HepG2 (cell line): ENCODE measurements around the gene BCKDHB. TPM values are rescaled to one million over a fixed set of nuclear protein-coding genes. Genes with fewer than 3 reads are reported as not detected.

Experiments used
- ATAC-seq: fragments of 200-7000 bp; cut with Tn5 transposase; 3 replicates; pipeline ENCODE4 v1.9.1; 2020; ENCODE audit warnings: mild to moderate bottlenecking, moderate library complexity
- BruUV-seq: library from RNA; stranded (reverse); fragments of 400-500 nt; replicated peaks from 2 replicates; lab custom pipeline; 2021; lab: Mats Ljungman, UMichigan
- CTCF ChIA-PET: fragments of 300-600 bp; formaldehyde crosslinking; extraction: SDS; loops from one replicate; lab custom pipeline; 2021; ENCODE audit warnings: low total read pairs, inconsistent platforms, low intra/inter-chr PET ratio; lab: Yijun Ruan, JAX
- POLR2A ChIA-PET: fragments of 350-600 bp; sonication (Branson Sonifier 250); formaldehyde crosslinking; loops from one replicate; lab custom pipeline; 2020; ENCODE audit warnings: antibody characterized with exemption, inconsistent platforms; lab: Yijun Ruan, JAX
- DNase-seq: peaks from one replicate; pipeline ENCODE4 v3.0.0-alpha.2; 2015; ENCODE audit warnings: low spot score
- FAIRE-seq: peaks from 3 replicates; lab custom pipeline; 2011; peaks lifted over from hg19 to GRCh38; lab: Jason Lieb, UNC
- H2AFZ ChIP-seq: one replicate; pipeline ENCODE4 v1.6.1; 2011; ENCODE audit warnings: low read length, inconsistent platforms
- H3K27ac ChIP-seq: fragments of 300-600 bp; 3 replicates; pipeline ENCODE4 v1.8.0; 2011; ENCODE audit warnings: mixed run types, mild to moderate bottlenecking, mixed read lengths, low read length, inconsistent platforms; ENCODE audit not compliant: insufficient read depth; ENCODE audit errors: extremely low read length
- H3K27me3 ChIP-seq, 2 experiments: fragments of 200-600 bp in 1 of 2; 2 replicates in 1 of 2; 3 replicates in 1 of 2; pipeline versions ENCODE4 v1.6.0 to v1.8.0; 2011; ENCODE audit warnings: low read length in 2 of 2, mild to moderate bottlenecking in 2 of 2, moderate library complexity in 2 of 2, inconsistent platforms in 1 of 2; ENCODE audit not compliant: insufficient read depth in 2 of 2, control insufficient read depth in 1 of 2
- H3K36me3 ChIP-seq, 2 experiments: fragments of 200-600 bp in 1 of 2; replicated peaks in 1 of 2; 2 replicates in 1 of 2; 3 replicates in 1 of 2; pipeline versions ENCODE4 v1.5.1 to v1.8.0; 2011; ENCODE audit warnings: low read length in 2 of 2, inconsistent platforms in 1 of 2; ENCODE audit not compliant: insufficient read depth in 2 of 2, control insufficient read depth in 1 of 2
- H3K4me1 ChIP-seq: 2 replicates; pipeline ENCODE4 v1.5.1; 2012; ENCODE audit warnings: low read length, inconsistent platforms; ENCODE audit not compliant: insufficient read depth
- H3K4me2 ChIP-seq: 2 replicates; pipeline ENCODE4 v1.6.0; 2011; ENCODE audit warnings: low read depth, low read length, inconsistent platforms
- H3K4me3 ChIP-seq, 3 experiments: fragments of 200-600 bp in 1 of 3; sonication (generic), shearing (Covaris generic) in 1 of 3; replicated peaks in 1 of 3; 2 replicates each; pipeline ENCODE4 v1.5.1; 2011 to 2016; ENCODE audit warnings: low read length in 3 of 3, inconsistent platforms in 2 of 3, low read depth in 2 of 3, mild to moderate bottlenecking in 2 of 3, control low read depth in 1 of 3, mixed read lengths in 1 of 3; ENCODE audit not compliant: insufficient read depth in 1 of 3
- H3K79me2 ChIP-seq: one replicate; pipeline ENCODE4 v1.6.1; 2011; ENCODE audit warnings: low read length, inconsistent platforms; ENCODE audit not compliant: insufficient read depth
- H3K9ac ChIP-seq: 2 replicates; pipeline ENCODE4 v1.6.0; 2011; ENCODE audit warnings: mild to moderate bottlenecking, low read depth, low read length, inconsistent platforms; ENCODE audit not compliant: insufficient read depth
- H3K9me3 ChIP-seq: 2 replicates; pipeline ENCODE4 v1.5.1; 2012; ENCODE audit warnings: mild to moderate bottlenecking, low read length
- H4K20me1 ChIP-seq: 2 replicates; pipeline ENCODE4 v1.6.0; 2011; ENCODE audit warnings: inconsistent platforms, mild to moderate bottlenecking, low read length, moderate library complexity; ENCODE audit not compliant: insufficient read depth
- ATF1 ChIP-seq: IDR thresholded peaks from 2 replicates; pipeline ENCODE4 v1.6.1; 2016; ENCODE audit warnings: mild to moderate bottlenecking, control low read depth
- BHLHE40 ChIP-seq: IDR thresholded peaks from 2 replicates; pipeline ENCODE4 v1.6.1; 2011; ENCODE audit warnings: low read length, improper control_type of control experiment
- BRD4 ChIP-seq: sonication (generic); formaldehyde crosslinking; IDR thresholded peaks from 2 replicates; pipeline ENCODE4 v1.4.0; 2020; ENCODE audit warnings: missing genetic modification reagents
- FOXP1 ChIP-seq, 2 experiments: fragments of 450-650 bp in 1 of 2; IDR thresholded peaks; 2 replicates each; pipeline ENCODE4 v1.6.1; 2017 to 2018; ENCODE audit warnings: antibody characterized with exemption in 1 of 2
- GATA4 ChIP-seq: sonication (generic); IDR thresholded peaks from 2 replicates; pipeline ENCODE4 v1.6.1; 2016; ENCODE audit warnings: antibody characterized with exemption, low read depth, borderline replicate concordance
- KAT7 ChIP-seq: IDR thresholded peaks from 2 replicates; pipeline ENCODE4 v1.6.1; 2018; ENCODE audit warnings: borderline replicate concordance, missing compliant biosample characterization
- ZBTB7A ChIP-seq: sonication (generic); formaldehyde crosslinking; IDR thresholded peaks from 2 replicates; pipeline ENCODE4 v1.8.0; 2022; ENCODE audit warnings: mild to moderate bottlenecking, missing genetic modification reagents
- ZFP36L1 ChIP-seq: sonication (generic); formaldehyde crosslinking; IDR thresholded peaks from 2 replicates; pipeline ENCODE4 v1.8.0; 2022; ENCODE audit warnings: mild to moderate bottlenecking, missing genetic modification reagents, moderate library complexity
- ZFX ChIP-seq: sonication (generic); formaldehyde crosslinking; IDR thresholded peaks from 2 replicates; pipeline ENCODE4 v1.4.0; 2020; ENCODE audit warnings: mild to moderate bottlenecking, low read depth, missing genetic modification reagents, moderate library complexity
- ZNF138 ChIP-seq: sonication (generic); formaldehyde crosslinking; IDR thresholded peaks from 2 replicates; pipeline ENCODE4 v1.5.0; 2020; ENCODE audit warnings: mild to moderate bottlenecking, low read depth, missing genetic modification reagents
- ZNF225 ChIP-seq: sonication (generic); formaldehyde crosslinking; IDR thresholded peaks from 2 replicates; pipeline ENCODE4 v1.4.0; 2020; ENCODE audit warnings: mild to moderate bottlenecking, missing genetic modification reagents
- ZNF317 ChIP-seq: sonication (generic); formaldehyde crosslinking; IDR thresholded peaks from 2 replicates; pipeline ENCODE4 v1.5.0; 2020; ENCODE audit warnings: mild to moderate bottlenecking, missing genetic modification reagents
- ZNF350 ChIP-seq: sonication (generic); formaldehyde crosslinking; IDR thresholded peaks from 2 replicates; pipeline ENCODE4 v1.4.0; 2020; ENCODE audit warnings: mild to moderate bottlenecking, low read depth, missing genetic modification reagents, borderline replicate concordance
- ZNF382 ChIP-seq: sonication (generic); formaldehyde crosslinking; IDR thresholded peaks from 2 replicates; pipeline ENCODE4 v1.5.0; 2020; ENCODE audit warnings: missing genetic modification reagents, mild to moderate bottlenecking, borderline replicate concordance
- ZNF503 ChIP-seq: sonication (generic); formaldehyde crosslinking; IDR thresholded peaks from 2 replicates; pipeline ENCODE4 v1.4.0; 2020; ENCODE audit warnings: missing genetic modification reagents
- ZNF512B ChIP-seq: sonication (generic); formaldehyde crosslinking; IDR thresholded peaks from 2 replicates; pipeline ENCODE4 v1.5.1; 2020; ENCODE audit warnings: missing genetic modification reagents, mild to moderate bottlenecking, borderline replicate concordance
- ZNF800 ChIP-seq: sonication (generic); formaldehyde crosslinking; IDR thresholded peaks from 2 replicates; pipeline ENCODE4 v1.4.0; 2020; ENCODE audit warnings: missing genetic modification reagents
- ZSCAN29 ChIP-seq: sonication (generic); formaldehyde crosslinking; conservative IDR thresholded peaks from 2 replicates; pipeline ENCODE4 v1.4.0; 2020; ENCODE audit warnings: mild to moderate bottlenecking, missing genetic modification reagents
- WGBS: methylation state at CpG from one replicate; pipeline ENCODE4 v1.1.6; 2017; ENCODE audit warnings: low lambda C conversion rate; 5-methylcytosine and 5-hydroxymethylcytosine counted together
- in situ Hi-C: cut with HindIII; loops from 2 replicates; pipeline ENCODE4 v1.10.0; 2017; ENCODE audit warnings: low pct_unique_long_range_greater_than_20kb; ENCODE audit not compliant: extremely low pct_ligation_motif_present
- intact Hi-C: fragments of 100-400 bp; cut with micrococcal nuclease; formaldehyde crosslinking; loops from one replicate; pipeline ENCODE4 v1.10.0; 2022; ENCODE audit not compliant: unreplicated experiment
- polyA plus RNA-seq, 8 experiments: library from polyadenylated mRNA; depleted of rRNA in 3 of 8; stranded (reverse) in 7 of 8; unstranded in 1 of 8; fragments of >200 nt; fragmentation: Illumina TruSeq in 4 of 8; extraction: Trizol in 4 of 8; gene quantifications; 2 replicates each; pipeline versions ENCODE4 v1.2.1 to v1.2.3, GENCODE V29; 2011 to 2016; ENCODE audit warnings: low read depth in 4 of 8, missing spikeins in 1 of 8, mixed read lengths in 1 of 8; ENCODE audit not compliant: insufficient read depth in 1 of 8
- total RNA-seq, 5 experiments: library from RNA; depleted of rRNA; stranded (reverse); fragments of >200 nt; fragmentation: Illumina TruSeq; extraction: Trizol; gene quantifications; 2 replicates each; pipeline ENCODE4 v1.2.3, GENCODE V29; 2016; ENCODE audit warnings: low read depth in 1 of 5

BCKDHB gene
- total and polyA plus RNA-seq, 2 of the 13 experiments (the other 11 are each of a cell fraction or from before 2014, with no cell fraction given): 10.8 to 13.6 TPM

GRCh38 chr6:80357081-80357480 lies 250.6 kb downstream of the BCKDHB start:
- no peak overlapping the region for H3K9ac ChIP-seq
- POLR2A ChIA-PET: no interaction called here
- CTCF ChIA-PET: no interaction called here
- no peaks in the 10 kb centered on the region for H3K27me3 ChIP-seq
- H3K9me3 ChIP-seq: no peaks in the 10 kb centered on the region
- no peaks in the 10 kb centered on the region for H3K36me3 ChIP-seq
- no peaks in the 10 kb centered on the region for H4K20me1 ChIP-seq
- no peak for TF ChIP-seq ZNF350
- no peak for TF ChIP-seq ZNF512B
- TF ChIP-seq ZNF138 (CRISPR knock-in tag): no peak
- TF ChIP-seq ZNF225 (CRISPR knock-in tag): no peak
- TF ChIP-seq ZFX (CRISPR knock-in tag): no peak
- no peak for TF ChIP-seq ATF1 (CRISPR knock-in tag)
- TF ChIP-seq GATA4: no peak
- TF ChIP-seq ZSCAN29: no peak
- no peak for TF ChIP-seq ZNF317 (CRISPR knock-in tag)
- TF ChIP-seq ZNF503 (CRISPR knock-in tag): no peak
- no peak for TF ChIP-seq KAT7 (CRISPR knock-in tag)
- no peak for TF ChIP-seq ZNF800 (CRISPR knock-in tag)
- no peak for TF ChIP-seq ZNF382 (CRISPR knock-in tag)
- TF ChIP-seq ZBTB7A (CRISPR knock-in tag): no peak
- no peak for TF ChIP-seq BRD4 (CRISPR knock-in tag)
- TF ChIP-seq BHLHE40: no peak
- no peak for TF ChIP-seq ZFP36L1
- TF ChIP-seq FOXP1 (IDR thresholded peaks at IDR 0.05): no peak
- no peak for TF ChIP-seq FOXP1 (CRISPR knock-in tag; IDR thresholded peaks at IDR 0.05)
- TF ChIP-seq, all 625 proteins: peak for 0
- FAIRE-seq (no peak), DNase-seq (no peak), ATAC-seq (no peak)
- no peak overlapping the region for H3K4me3 ChIP-seq
- H2AFZ ChIP-seq: no peak overlapping the region
- H3K79me2 ChIP-seq: no peaks in the 10 kb centered on the region
- 98% methylated on average over 2 of the region's 2 CpGs for WGBS
- no peak overlapping the region for H3K4me2 ChIP-seq
- in situ Hi-C loops (no loop called here), intact Hi-C loops (no loop called here)
- BruUV-seq: no TSS peak
- H3K27ac ChIP-seq: no peak overlapping the region
- no peaks in the 10 kb centered on the region for H3K4me1 ChIP-seq
